ENCODE data around the gene MYO7B.

Gene MYO7B

DNA sequence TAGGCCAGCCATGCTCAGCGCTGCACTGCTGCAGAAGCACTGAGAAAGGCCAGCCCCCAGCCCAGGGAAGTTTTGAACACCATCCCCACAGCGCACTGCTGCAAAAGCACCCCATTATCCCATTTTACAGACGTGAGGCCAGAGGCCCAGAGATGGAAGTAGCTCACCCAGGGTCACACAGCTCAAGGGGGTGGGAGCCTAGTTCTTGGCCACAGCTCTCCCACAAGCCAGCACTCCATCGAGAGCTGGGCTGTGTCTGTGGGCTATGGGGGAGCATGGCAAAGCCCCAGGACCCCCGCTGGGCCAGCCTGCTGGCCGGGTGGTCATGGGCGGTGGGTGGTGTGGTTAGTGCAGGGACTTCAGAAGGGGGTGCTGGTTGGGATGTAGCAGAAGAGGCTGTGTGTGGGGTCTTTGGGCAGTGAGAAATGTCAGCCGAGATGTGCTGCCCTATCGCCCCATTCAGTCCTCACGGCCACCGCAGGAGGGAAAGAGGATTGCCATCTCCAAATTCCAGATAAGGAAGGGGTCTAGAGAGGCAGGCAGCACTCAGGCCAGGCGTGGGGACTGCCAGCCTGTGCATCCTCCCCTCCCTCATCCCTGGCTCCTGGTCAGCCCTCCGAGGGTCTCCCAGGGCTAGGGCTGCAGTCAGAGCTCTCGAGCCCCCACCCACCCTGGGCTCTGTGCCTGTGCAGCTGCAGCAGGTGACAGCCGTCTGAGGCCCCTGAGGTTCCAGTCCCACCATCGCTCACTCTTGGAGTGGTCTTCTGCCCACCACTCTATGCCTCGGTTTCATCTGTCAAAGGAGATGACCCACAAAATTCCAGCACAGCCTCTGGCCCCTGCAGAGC, 93.5 kb downstream of the MYO7B start:
- DNase-seq = no peak

DNA sequence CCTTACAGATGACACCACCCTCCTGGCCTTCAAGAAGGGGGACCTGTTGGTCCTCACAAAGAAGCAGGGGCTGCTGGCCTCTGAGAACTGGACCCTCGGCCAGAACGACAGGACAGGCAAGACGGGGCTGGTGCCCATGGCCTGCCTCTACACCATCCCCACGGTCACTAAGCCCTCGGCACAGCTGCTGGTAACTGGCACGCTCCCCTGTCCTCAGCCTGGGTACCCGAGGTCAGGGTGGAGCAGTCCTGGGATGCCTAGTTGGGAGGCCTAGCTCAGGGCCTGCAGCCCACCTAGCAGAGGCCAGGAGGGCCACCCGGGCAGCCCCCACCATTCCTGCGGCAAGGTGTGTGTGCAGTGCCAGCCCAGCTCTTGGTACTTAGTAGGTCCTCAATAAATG, 94.2 kb downstream of the MYO7B start:
- no peak for DNase-seq

DNA sequence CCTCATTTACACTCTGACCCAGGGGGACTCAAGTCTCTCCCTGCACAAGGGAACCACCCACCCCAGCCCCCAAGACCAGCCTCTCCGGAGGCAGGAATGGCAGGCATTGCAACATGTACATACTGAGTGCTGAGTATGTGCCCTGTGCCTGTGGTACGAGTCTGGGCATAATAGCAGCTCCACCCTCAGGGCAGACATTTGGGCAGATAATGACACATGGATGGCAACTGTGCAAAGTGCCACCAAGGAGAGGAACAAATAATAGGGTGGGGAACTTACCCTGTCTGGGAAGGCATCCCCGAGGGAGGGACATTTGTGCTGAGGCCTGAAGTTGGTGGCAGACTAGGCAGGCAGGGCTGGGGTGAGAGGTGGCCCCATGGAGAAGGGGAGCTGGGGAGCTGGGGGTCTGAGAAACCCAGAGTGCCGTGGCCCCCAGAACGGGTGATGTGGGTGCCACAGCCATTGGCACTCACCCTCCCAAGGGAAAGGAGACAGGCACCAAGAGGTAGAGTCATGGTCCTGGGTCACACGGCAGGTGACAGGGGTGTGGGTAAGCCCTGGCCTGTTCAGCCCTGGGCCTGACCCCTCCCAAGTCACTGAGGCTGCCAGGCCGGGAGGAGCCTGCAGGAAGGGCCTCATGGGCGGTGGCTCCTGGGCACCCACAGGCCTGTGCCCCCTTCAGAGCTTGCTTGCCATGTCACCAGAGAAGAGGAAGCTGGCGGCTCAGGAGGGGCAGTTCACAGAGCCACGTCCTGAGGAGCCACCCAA, 94.8 kb downstream of the MYO7B start:
- DNase-seq = no peak

DNA sequence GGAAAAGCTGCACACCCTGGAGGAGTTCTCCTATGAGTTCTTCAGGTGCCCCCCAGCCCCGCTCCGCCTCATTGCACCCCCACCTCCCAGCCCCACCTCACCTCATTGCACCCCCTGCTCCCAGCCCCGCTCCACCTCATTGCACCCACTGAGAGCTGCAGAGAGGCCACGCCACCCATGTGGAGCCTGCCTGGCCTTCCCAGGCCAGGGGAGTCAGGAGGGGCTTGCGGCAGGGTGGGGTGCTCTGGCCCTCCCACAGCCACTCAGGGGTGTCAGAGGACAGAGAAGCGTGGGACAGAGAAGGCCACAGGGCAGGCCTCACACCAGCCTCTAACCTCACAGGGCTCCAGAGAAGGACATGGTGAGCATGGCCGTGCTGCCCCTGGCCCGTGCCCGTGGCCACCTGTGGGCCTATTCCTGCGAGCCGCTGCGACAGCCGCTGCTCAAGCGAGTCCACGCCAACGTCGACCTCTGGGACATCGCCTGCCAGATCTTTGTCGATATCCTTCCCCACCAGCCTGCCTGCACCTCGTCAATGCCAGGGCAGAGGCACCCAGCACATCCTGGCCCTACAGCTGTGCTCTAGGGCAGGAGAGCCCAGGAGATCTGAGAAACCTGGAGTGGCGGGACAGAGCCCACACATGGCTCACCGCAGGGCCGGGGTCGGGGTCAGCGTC, 95.5 kb downstream of the MYO7B start:
- no peak for DNase-seq

DNA sequence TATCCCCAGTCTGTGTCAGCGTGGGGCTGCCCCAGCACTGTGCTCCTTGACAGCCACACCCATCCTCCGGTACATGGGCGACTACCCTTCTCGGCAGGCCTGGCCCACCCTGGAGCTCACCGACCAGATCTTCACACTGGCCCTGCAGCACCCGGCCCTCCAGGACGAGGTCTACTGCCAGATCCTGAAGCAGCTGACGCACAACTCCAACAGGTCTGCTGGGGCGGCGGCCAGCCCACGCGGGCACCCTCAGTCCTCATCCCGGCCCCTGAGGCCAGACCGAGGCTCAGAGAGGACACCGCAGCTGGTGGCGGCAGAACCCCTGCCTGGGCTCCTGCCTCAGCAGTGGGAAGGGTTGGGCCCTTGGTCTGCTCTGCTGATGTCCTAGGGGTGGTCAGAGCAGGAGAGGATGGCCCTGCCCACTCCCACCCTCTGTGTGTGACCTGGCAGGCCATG, 96.1 kb downstream of the MYO7B start:
- no peak for DNase-seq

DNA sequence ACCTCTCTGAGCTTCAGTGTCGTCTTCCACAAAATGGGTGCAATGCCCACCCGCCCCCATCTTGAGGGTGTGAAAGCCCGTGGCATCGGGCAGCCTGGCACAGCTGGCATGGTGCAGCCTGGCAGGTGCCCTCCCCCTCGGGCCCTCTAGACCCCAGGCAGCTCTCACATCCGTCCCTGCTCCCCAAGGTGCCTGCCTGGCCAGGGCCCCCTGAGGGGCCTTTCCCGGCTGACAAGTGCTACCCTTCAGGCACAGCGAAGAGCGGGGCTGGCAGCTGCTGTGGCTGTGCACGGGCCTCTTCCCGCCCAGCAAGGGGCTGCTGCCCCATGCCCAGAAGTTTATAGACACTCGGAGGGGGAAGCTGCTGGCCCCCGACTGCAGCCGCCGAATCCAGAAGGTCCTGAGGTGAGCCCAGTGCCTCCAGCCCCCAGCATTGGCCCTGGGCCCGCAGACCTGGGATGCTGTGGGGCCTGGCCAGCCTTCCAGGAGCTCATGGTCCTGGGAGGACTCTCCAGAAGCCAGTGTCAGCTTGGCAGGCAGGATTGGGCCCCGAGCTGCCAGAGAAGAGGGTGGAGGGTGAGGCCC, 96.6 kb downstream of the MYO7B start:
- no peak for DNase-seq

DNA sequence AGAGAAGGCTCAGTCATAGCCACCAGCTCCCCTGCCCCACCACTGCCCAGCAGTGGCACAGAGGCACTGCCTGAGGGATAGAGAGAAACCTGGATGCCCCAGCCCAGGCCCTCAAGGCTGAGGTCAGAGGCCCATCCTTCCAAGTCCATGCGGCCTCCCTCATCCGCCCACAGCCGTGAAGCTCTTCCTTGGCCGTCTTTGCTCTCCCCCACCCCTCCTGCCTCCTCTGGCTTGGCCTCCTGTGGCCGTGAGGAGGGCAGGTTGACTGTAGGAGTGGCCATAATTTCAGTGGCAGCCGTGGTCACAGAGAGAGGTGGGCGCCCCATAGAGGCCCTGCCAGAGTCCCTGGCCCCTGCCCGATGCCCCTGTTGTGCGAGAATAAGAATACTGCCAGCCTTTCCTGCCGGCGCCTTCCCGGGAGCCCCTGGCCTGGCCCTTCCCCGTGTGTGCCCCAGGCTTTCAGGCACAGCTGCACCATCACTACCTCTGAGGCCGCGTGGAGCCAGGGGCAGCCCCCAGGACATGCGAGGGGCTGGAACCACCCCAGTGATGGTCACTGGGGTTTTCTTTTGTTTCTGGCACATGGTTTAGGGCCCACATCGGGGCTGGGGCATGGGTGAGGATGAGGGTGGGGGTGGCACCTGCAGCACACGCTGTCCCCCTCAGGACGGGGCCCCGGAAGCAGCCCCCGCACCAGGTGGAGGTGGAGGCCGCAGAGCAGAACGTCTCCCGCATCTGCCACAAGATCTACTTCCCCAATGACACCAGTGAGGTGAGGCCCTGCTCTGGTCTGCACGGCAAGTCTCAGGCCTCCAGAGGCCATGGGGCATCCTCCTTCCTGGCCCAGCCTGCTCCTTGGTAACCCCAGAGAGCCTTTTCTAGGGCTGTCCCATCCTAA, 97.4 kb downstream of the MYO7B start:
- no peak for DNase-seq

DNA sequence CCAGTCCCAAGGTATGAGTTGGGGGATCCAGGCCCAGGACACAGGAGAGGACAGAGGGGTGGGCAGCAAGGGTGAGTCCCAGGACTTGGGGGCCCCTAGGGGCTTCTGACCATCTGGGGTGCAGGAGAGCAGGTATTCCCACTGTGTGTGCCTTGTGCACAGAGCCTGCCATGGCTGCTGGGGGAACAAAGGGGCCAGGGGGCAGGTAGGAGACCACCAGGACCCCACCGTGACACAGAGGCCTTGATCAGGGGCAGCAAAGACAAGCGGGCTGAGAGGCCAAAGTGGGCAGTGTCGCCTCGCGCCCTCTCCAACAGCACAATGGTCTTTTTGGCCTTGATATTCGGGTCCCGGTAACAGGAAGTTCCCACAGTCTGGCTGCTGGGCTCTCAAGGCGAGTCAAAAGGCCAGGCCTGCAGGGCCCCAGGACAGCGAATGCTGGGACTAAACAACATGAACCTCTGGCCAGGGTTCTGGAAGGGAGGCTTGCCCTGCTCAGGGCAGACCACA, 98.1 kb downstream of the MYO7B start:
- no peak for DNase-seq

DNA sequence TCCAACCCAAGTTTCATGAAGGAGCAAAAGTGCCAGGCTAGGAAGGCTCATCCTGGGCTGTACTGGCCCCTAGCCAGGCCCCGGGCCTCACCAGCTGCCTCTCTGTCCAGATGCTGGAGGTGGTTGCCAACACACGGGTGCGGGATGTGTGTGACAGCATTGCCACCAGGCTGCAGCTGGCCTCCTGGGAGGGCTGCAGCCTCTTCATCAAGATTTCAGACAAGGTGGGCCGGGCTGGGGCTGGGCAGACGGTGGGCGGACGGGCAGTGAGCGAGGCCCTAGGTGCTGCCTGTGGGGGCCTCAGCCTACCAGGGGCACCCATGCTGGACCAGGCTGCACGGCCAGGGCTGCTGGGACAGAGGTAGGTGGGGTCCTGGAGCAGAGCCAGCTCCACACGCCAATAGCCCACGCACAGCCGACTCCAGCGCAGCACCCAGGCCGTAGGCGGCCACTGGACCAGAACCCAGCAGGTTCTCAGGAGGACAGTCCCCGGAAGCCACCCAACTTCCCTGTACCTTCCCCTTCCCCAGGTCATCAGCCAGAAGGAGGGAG, 98.7 kb downstream of the MYO7B start:
- DNase-seq = no peak

DNA sequence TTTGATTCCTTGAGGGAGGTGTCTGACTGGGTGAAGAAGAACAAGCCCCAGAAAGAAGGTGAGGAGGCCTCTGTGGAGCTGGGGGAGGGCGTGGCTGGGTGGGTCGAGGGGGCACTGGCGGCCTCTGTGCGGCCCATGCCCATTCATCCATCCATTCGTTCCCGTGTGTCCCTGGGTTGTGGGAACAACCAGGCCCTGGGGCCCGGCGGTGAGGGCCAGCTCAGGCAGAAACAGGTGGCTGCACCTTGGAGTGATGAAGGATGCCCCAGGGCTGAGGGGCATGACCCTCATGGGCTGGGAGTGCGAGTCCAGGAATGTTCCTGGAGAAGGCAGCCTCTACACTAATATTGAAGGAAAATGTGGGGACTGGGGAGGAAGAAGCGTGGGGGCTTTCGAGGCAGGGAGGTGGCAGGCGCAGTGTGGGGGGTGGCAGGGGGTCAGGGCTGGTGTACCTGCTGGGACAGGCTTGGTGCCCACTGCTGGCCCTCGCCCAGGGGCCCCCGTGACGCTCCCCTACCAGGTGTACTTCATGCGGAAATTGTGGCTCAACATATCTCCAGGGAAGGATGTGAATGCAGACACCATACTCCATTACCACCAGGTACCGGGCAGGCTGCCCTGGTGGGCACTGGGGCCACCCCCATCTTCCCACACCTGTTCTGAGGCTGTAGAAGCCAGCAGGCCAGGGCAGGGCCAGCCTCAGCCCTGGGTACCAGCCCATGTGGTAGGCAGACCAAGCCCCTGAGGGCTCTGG, 99.3 kb downstream of the MYO7B start:
- no peak for DNase-seq

DNA sequence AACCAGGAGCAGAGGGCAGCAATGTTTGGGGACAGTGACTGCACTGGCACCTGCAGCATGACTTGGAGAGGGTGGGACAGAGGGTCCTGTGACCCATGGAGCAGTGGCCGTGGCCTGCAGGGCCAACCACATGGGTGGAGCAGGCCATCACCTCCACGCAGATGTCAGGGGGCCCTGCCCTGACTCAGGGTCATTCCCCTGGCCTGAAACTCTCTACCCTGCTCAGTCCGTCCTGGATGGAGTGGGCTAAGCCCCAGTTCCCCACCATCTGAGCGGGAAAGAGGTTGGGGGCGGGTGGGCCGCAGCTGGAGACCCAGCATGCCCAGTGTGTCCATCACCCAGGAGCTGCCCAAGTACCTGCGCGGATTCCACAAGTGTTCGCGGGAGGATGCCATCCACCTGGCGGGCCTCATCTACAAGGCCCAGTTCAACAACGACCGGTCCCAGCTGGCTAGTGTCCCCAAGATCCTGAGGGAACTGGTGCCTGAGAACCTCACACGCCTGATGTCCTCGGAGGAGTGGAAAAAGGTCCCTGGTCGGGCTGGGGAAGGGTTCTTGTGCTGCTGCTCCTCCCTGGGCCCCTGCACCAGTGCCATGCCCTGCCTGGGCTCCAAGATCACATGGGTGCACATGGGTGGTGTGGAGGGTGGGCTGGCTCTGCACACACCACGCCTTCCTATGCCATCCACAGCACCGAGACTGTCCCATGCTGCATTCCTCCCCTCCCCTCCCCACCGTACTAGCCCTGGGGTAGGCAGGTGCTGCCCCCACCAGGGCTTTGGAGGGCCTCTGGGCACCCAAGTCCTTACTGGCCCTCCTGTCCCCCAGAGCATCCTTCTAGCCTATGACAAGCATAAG, 100.1 kb downstream of the MYO7B start:
- DNase-seq = no peak

DNA sequence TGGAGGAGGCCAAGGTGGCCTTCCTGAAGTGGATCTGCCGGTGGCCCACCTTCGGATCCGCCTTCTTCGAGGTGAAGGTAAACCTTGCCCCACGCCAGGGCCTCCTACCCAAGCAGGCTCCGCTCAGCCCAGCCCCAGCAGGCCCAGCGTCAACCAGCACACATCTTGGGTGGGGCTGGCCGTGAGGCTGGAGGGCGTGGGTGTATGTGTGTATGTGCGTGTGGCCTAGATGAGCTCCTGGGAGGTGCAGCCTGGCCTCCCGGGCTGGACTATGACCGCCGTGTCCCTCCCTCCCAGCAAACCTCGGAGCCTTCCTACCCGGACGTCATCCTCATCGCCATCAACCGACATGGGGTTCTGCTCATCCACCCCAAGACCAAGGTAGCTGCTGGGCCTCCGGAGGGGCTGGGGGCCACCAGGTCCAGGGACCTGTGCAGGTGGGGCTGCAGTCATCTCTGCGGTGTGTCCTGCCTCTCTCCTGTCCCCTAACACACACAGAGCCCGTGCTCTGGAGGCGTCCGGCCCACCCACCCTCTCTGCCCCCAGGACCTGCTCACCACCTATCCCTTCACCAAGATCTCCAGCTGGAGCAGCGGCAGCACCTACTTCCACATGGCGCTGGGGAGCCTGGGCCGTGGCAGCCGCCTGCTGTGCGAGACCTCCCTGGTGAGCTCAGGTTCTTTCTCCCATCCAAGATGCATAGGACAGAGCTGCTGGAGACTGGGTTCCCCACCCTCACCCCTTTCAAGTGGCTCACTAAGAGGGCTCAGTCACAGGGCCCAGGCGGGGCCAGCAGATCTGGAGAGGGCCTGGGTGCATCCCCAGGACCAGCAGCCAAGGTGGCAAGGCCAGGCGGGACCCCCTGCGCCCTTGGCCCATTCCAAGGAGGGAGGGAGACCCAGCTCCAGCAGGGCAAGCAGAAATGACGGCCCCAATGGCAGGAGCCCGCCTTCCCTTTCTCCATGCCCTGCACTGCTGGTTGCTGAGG, 101.1 kb downstream of the MYO7B start:
- no peak for DNase-seq

DNA sequence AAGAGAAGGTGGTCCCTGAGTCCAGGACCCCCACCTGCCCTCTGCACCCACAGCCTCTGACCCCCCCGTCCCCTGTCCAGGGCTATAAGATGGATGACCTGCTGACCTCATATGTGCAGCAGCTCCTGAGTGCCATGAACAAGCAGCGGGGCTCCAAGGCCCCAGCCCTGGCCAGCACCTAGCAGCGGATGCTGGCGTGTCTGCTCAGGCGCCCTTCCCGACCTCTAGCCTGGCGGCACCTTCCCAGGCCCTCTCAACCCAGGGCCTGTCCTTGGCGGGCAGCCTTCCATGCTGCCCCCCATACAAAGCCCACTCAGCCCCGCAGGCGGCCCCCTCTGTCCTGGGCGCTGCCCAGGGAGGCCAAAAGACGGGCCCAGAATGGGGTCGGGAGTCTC, 101.8 kb downstream of the MYO7B start:
- DNase-seq = no peak

DNA sequence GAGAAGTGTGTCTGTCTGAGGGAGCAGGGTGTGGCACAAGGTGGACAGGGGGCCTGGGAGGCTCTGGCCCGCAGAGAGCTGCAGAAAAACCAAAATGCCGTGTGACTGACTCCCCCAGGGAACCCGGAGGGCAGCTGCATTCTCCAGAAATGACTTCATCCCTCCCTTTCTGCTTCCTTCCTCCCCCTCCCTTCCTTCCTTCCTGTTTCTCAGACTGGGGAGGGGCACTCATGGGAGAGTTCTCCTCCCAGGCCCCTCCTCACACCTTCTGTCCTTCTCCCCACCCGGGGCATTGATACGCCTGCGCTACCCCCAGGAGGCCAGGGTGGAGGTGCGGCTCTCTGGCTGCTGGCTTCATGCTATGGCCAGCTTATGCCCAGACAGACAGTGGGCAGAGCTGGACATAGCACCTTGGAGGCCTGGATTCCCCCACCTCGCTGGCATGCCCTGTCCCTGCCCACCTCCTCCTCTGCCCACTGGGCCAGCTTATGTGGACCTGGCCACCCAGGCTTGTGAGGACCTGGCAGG, 102.3 kb downstream of the MYO7B start:
- DNase-seq = no peak

DNA sequence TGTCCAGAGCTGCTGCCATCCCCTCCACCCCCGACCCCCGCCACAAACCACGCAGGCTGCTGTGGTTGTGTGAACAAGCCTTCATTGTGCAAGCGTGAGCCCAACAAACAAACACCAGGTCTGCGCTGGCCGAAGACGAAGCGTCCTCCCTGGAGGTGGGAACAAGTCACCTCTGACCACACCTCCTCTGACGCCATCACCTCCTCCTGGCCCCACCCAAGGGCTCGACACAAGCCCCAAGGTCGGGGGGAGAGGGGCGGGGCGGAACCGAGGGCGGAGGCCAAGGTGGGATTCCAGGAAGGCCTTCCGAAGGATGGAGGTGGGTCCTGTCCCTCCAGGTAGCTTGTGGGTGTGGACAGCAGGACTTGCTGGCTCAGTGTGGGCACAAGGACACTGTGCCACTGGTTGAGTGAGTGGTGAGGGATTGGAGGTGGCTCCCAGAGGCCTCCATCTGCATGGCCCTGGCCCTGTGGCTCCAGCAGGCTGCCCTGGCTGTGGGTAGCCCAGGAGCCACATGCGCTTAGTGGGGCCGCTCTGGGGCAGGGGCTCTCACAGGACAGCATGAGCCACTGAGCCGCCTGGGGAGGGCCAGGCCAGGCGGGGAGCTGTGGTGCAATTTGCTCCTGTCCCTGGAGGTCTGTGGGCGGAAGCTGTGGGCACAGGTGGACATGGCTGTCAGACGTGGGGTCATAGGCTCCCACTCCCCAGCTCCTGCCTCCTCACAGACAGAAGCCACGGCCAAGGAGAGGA, 103.1 kb downstream of the MYO7B start:
- no peak for DNase-seq

DNA sequence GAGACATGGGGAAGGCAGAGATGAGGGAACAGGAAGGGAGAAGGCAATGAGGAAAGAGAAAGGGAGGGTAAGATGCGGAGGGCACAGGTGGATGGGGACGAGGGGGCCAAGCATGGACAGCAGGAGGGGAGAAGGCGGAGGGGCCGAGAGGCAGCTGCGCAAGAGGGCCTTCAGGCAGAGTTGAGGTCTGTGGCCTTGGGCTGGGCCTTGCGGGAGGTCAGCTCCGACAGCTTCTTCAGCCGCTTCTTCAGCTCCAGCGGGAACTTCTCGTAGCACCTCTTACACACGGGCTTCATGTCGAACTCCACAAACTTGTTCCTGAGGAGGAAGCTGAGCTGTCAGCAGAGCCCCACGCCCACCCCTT, 103.6 kb downstream of the MYO7B start:
- no peak for DNase-seq

All from activated gamma-delta T cell treated with Interleukin-2 at 50 U/mL for 16 hours (primary cell).